ENCODE results near the gene STX18.

STX18 gene

GRCh38 chr4:4480205-4480604 lies 61.6 kb downstream of the STX18 start:
- TF ChIP-seq, protein P1, sequence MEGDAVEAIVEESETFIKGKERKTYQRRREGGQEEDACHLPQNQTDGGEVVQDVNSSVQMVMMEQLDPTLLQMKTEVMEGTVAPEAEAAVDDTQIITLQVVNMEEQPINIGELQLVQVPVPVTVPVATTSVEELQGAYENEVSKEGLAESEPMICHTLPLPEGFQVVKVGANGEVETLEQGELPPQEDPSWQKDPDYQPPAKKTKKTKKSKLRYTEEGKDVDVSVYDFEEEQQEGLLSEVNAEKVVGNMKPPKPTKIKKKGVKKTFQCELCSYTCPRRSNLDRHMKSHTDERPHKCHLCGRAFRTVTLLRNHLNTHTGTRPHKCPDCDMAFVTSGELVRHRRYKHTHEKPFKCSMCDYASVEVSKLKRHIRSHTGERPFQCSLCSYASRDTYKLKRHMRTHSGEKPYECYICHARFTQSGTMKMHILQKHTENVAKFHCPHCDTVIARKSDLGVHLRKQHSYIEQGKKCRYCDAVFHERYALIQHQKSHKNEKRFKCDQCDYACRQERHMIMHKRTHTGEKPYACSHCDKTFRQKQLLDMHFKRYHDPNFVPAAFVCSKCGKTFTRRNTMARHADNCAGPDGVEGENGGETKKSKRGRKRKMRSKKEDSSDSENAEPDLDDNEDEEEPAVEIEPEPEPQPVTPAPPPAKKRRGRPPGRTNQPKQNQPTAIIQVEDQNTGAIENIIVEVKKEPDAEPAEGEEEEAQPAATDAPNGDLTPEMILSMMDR (IDR thresholded peaks at IDR 0.05; ENCODE audit: insufficient read depth, low read length, poor library complexity, severe bottlenecking) = no peak
- Histone ChIP-seq H3K36me3 (ENCODE audit: control insufficient read depth, insufficient read depth, low read length) (no peaks in the 10 kb centered on the region; the same call in 1 of the 2 replicates), H3K4me3 (replicated peaks; ENCODE audit: low read depth, low read length) (no peak overlapping the region), H3K27me3 (replicated peaks; ENCODE audit: control insufficient read depth, insufficient read depth, low read length) (no peaks in the 10 kb centered on the region)
- DNase-seq (ENCODE audit: extremely low read depth, insufficient read length) = no peak

- no peak for DNase-seq (ENCODE audit: extremely low read depth, insufficient read length)
- TF ChIP-seq, protein P1 (IDR thresholded peaks at IDR 0.05; ENCODE audit: insufficient read depth, low read length, poor library complexity, severe bottlenecking) = no peak
- H3K27me3 ChIP-seq (replicated peaks; ENCODE audit: control insufficient read depth, insufficient read depth, low read length) = no peaks in the 10 kb centered on the region
- H3K4me3 ChIP-seq (replicated peaks; ENCODE audit: low read depth, low read length) = no peak overlapping the region
- H3K36me3 ChIP-seq (ENCODE audit: control insufficient read depth, insufficient read depth, low read length) = no peaks in the 10 kb centered on the region; the same call in 1 of the 2 replicates
These were observed 62.5 kb downstream of the STX18 start for GRCh38 chr4:4479366-4479765.

- no peak for DNase-seq (ENCODE audit: extremely low read depth, insufficient read length)
- H3K36me3 ChIP-seq (ENCODE audit: control insufficient read depth, insufficient read depth, low read length) = no peaks in the 10 kb centered on the region; the same call in 1 of the 2 replicates
- TF ChIP-seq, protein P1 (IDR thresholded peaks at IDR 0.05; ENCODE audit: insufficient read depth, low read length, poor library complexity, severe bottlenecking) = no peak
- H3K4me3 ChIP-seq (replicated peaks; ENCODE audit: low read depth, low read length) = no peak overlapping the region
- no peaks in the 10 kb centered on the region for H3K27me3 ChIP-seq (replicated peaks; ENCODE audit: control insufficient read depth, insufficient read depth, low read length)
These were observed 64.1 kb downstream of the STX18 start for GRCh38 chr4:4477796-4478195.

GRCh38 chr4:4477391-4477790 lies 64.5 kb downstream of the STX18 start:
- Histone ChIP-seq H3K36me3 (ENCODE audit: control insufficient read depth, insufficient read depth, low read length) (no peaks in the 10 kb centered on the region; the same call in 1 of the 2 replicates), H3K4me3 (replicated peaks; ENCODE audit: low read depth, low read length) (no peak overlapping the region), H3K27me3 (replicated peaks; ENCODE audit: control insufficient read depth, insufficient read depth, low read length) (no peaks in the 10 kb centered on the region)
- TF ChIP-seq, protein P1 (IDR thresholded peaks at IDR 0.05; ENCODE audit: insufficient read depth, low read length, poor library complexity, severe bottlenecking) = no peak
- no peak for DNase-seq (ENCODE audit: extremely low read depth, insufficient read length)

DNA sequence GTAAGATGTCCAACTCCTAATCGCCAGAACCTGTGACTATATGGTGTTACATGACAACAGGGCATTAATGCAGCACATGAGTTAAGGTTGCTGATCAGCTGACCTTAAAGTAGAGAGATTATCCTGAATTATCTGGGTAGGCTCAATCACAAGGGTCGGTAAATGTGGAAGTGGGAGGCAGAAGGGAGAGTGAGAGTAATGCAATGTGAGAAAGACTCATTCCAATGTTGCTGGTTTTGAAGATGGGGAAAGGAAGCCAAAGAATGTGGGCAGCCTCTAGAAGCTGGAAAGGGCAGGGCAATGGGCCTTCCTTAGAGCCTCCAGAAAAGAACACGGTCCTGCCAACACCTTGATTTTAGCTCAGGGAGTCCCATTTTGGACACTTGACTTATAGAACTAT lies 67.4 kb downstream of the STX18 start:
- Histone ChIP-seq H3K4me3 (replicated peaks; ENCODE audit: low read depth, low read length) (no peak overlapping the region), H3K36me3 (ENCODE audit: control insufficient read depth, insufficient read depth, low read length) (no peaks in the 10 kb centered on the region; the same call in none of the 2 replicates), H3K27me3 (replicated peaks; ENCODE audit: control insufficient read depth, insufficient read depth, low read length) (no peaks in the 10 kb centered on the region)
- TF ChIP-seq, protein P1 (IDR thresholded peaks at IDR 0.05; ENCODE audit: insufficient read depth, low read length, poor library complexity, severe bottlenecking) = no peak
- DNase-seq (ENCODE audit: extremely low read depth, insufficient read length) = no peak
